HG03159 (cell line): Measurements from ENCODE around the gene IQCK.

Experiments
- ATAC-seq: cut with Tn5 transposase; IDR thresholded peaks from one replicate; pipeline ENCODE4 v1.9.1; 2021; ENCODE audit warnings: mild to moderate bottlenecking, moderate library complexity; ENCODE audit not compliant: unreplicated experiment

The IQCK gene

DNA sequence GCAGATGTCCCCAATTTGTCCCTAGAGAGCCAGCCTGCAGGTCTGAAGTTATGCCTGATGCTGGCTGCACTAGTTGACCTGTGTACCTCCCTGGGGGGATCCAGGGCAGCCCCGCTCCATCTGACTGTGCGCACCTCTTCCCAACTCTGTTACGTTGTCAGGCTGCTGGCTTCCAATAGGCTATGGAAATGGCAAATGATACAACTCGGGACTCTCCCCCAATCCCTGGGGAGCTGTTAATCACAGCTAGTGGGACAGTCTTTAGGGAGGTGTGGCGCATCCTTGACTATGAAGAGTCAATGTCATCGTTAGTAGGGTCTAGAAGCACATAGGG is 136.4 kb downstream of the IQCK start:
- no peak for ATAC-seq

DNA sequence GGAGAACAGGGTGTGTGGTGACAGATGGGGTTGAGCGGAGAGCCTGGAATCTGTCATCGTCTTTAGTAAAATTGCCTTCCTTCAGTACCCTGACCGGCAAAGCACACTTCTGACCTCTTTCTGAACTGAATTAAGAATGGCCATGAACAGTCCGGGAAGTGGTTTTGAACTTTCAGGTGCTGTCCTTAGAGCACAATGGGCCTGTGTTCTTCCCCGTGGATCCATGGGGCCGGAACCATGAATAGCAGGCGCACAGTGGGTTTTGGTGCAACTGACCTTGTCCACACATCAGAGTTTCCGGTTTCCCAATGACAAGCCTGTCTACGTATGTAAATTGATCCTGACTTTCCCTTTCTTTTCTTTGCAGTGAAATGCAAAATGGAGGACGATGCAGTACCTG is 138.0 kb downstream of the IQCK start:
- no peak for ATAC-seq

DNA sequence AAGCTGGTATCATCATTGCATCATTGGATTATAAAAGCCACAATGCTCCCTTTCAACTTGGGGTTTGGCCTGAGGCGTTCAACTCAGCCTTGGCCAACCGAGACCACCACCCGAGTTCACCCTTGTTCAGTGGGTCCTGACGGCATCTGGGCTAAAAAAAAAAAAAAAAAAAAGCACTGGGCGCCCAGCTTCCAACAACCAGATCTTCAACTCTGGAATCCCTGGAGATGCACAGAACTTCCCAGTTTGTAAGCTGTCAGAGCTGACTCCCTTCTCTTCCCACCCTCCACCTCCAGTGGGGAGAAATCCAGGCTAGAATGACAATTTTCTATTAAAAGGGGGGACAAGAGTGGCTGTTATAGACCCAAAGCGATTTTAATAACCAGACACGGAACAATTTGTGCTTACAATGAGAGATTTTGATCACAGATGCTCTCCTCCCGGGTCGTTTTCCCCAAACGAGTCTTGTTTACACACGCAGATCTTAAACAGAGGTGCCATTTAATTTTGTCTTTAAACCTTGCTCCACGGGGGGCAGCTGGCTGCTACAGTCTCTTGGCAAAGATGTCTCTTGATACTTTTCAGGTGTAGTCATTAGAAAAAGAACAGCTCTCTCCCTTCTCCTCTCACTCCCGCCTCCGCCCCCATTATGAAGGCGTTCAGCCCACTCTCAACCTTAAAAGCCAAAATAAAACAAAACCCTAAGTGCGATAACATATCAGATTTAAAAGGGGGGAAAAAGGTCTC is 139.7 kb downstream of the IQCK start:
- ATAC-seq: no peak

DNA sequence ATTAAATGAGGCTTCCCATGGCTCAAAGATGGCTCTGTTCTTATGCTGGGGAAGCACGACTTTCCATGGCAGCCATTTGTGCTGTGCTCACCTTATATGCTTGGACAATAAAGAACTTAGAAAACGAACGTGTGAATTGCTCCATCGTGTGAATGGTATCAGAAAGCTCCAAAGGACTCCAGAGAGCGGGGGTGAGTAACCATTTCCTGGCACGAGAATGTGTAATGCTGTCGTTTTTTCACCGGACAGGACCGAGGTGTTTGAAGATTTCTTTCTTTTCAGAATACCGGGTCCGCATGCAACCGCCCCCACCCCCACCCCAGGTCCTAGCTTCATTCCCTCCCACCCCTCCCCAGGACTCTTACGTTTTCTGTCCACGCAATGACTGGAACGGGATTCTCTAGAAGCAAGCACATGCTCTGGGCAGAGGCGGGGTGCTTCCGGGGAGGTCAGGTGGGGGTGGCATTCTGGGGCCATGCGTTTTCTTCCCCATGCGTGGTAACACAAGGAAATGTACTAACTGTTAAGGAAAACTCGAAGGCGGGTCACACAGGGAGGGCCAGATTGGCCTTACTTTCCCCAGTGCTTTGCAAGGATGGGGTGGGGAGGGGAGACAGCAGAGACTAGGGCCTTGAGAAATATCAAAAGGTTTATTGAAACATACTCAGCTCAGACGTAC is 140.4 kb downstream of the IQCK start:
- no peak for ATAC-seq

DNA sequence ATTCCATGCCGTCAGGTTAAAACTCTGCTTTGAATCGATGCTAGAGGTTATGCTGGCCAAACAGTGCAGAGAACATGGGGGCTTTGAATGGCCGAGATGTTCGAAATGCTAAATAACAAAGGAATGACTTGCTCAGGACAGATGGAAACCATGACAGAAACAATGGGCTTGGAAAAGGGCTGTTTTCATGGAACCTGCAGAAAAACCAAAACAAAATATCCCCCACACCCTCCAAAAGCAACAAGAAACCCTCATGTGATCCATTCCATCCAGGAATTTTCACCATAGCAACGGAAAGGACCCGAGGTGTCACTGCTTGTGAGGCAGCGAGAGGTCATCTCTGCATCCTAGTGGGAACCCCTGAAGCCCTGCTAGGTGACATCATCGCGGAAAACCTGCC is 141.1 kb downstream of the IQCK start:
- no peak for ATAC-seq

DNA sequence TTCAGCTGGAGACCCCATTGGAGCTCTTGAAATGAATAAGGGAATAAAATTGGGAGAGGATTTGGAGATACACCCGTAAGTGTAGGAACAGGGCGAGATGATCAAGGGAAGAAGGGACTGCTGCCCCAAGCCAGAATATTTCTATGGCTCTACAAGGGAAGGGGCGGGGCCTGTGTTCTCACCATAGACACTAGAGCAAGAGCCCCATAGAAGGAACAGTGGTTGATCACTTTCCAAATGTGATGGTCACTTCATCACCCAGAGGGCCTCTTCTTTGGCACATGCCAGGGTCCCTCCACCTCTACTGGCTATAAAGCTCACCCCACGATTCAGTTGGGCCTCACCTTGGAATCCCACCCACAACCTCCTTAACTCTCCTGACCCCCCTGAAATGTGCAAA is 141.5 kb downstream of the IQCK start:
- ATAC-seq: no peak

DNA sequence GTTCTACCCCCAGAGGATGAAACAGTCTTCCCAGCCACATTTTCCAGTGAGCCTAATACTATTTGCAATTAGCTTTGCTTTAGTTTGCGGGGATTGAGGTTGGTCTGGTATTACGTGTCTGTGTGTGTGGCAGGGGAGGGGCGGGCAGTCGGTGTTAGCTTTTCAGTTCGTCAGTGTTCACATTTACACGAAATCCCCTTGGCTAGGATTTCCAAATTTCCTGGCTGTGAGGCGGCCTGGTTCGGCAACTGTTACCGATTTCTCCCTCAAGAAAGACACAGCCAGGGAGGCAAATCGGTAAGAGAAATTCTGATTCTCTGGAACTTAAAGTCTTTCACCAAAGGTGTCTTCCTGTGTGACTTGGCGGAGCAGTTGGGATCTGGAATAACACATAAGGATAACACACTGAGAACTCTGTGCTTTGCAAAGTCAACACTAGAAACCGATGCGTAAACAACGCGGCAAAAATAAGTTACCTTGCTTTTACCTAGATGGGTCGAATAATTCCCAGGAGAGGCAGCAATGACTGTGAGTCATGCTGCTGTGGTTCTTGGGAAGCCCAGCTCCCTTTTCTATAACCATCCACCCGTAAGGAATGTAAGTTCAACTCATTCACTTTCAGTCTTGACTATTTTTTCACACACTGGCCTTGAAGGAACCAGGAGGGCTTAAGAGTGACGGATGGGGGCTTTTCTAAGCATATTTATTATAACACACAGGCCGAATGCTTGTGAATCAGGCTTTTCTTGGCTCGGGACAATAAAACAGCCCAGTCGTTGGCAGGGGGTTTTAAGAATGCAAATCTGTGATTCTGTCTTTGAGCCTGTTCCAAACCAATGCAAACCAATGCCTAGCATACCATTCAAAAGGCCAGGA is 142.3 kb downstream of the IQCK start:
- ATAC-seq: no peak

DNA sequence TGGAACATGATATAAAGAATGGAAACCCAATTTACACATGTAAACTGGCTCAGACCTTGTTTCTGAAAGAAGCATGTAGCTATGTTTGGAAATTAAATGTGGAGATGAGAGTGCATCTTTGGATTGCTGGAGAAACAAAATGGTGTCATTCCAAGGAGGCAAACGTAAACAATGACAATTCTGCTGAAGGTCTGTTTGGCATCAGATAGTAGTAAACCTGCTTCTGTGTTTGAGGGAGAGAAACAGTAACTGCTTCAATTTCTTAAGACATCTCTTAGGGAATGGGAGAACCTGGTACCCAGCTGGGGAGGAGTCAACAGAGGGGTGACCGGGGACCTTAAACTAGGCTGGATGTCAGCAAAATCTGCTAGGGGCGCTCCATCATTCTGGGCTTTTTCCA is 143.1 kb downstream of the IQCK start:
- no peak for ATAC-seq

DNA sequence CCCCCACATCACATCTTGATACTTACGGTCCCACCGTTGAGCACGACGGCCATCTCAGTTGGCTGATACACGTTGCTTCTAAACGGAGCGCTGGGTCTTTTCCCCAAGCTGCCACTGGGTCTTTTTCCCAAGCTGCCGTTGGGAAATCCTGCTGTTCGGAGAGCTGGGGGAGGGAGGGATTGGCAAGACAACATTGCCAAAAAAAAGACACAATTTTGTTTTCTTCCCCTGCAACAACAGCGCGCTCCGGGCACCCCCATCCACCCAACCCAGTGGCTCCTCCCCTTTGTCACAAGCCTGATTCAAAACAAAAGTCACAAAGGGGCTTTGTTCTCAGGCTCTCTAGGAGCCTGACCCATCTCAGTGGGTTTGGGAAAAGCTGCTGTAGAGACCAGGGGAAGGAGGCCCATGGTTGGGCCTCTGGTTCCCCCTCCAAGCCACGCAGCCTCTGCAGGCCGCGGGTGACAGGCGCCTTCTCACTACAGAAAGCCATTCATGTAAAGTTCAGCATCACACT is 143.8 kb downstream of the IQCK start:
- ATAC-seq: no peak

DNA sequence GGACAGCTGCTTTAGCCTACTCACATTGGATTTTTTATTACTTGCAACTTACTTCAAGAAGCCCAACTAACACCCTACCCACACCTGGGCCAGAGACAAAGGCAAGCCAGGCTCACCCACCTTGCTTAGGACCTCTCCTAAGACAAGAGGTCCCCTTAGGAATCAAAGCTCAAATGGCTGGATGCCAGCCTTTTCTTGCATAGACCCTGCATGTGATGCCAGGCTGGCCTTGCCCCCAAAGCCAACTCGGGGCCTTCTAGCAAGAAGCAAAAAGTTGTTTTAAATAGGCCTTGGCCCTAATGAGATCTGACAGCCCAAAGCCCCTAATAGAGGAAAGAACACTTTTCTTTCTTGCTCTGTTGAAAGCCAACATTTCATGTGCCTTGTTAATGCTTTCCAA is 145.9 kb downstream of the IQCK start:
- ATAC-seq: no peak

DNA sequence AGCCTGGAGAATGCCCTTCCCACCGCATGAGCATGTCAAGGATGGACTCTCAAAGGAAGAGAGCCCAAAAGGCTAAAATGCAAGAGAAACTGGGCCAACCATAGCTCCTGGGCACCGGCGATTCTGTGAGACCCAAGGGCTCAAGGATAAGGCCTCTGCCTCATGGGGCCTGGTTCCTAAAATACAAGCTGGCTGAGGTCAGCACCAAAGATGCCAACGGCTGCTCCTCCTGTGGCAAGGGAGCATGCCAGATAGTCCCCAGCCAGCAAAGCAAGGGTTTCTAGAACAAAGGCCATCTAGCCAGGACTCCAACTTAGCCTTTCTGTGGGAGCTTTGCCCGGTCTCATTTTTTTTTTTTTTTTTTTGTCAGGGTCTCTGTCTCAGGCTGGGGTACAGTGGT is 146.5 kb downstream of the IQCK start:
- ATAC-seq: no peak

DNA sequence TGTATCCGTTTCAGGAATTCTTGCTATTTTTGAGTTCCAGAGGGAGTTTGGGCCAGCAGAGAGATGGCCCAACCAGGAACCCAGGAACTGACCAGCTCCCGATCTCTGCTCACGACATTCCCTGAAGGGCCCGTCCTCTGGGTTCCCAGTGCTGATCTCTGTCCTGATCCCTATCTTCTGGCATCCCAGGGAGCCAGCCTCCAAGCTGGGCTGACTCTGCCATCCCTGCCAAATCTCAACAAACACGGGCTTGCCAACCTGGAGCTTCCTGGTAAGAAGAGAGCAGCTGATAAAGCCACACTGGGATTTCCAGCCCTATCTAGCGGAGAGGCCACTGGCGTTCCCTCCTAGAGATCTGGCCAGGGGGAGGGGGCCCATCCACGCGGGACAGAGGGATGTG is 150.3 kb downstream of the IQCK start:
- ATAC-seq: no peak

DNA sequence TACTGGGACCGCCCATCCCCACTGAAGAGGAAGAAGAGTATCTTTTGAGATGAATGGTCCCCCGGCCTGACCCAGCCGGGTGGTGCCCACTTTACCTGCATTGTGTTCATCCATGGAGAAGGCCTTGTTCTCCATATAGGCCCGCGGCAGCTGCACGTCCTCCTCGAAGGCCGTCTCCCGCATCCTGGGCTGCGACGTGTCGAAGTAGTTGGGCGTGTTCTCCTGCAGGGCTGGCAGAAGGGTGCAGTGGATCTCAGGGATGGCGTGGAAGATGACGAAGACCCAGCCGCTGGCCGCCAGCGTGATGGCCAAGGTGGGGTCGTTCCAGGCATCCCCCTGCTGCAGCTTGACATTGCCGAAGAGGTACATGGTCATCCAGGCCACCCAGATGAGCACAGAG is 153.7 kb downstream of the IQCK start:
- ATAC-seq: no peak

DNA sequence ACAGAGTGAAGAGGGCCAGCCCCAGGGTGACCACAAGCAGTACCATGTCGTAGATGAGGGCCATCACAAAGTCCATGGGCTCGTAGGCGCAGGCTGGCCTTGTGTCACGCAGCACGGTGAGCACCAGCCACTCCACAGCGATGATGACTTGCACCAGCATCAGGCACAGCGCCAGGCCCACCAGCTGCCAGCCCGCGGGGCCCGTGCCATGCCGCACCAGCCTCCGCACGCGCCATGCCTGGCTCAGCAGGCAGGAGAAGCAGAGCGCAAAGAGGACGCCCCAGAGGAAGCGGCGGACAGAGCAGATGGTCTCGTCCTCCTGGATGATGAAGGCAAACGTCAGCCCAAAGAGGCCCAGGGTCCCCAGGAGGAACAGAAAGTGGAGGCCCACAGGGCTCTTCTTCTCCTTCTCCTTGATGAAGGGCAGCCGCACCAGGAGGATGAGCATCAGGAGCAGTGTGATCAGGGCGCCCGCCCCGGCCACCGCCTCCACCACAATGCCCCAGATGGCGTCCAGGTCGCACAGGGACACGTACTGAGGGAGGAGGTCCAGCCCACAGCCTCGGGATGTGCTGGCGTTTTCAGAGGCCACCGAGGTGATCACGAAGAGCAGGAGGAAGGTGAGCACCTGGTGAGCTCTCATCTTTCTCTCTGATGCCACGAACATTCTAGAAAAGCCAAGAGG is 154.2 kb downstream of the IQCK start:
- ATAC-seq: no peak

DNA sequence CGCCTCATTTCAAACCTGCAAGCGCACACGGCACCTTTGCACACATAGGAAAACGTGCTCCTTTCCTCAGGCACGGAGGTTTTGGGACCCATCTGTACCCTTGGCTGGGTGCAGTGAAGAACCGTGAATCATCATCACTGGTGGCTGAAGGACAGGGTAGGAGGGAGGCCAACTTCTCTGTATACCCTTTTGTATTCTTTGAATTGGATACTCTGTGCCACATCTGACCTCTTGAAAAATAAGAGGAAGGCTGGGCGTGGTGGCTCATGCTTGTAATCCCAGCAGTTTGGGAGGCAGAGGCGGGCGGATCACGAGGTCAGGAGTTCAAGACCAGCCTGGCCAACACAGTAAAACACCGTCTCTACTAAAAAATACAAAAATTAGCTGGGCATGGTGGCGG is 154.9 kb downstream of the IQCK start:
- no peak for ATAC-seq

DNA sequence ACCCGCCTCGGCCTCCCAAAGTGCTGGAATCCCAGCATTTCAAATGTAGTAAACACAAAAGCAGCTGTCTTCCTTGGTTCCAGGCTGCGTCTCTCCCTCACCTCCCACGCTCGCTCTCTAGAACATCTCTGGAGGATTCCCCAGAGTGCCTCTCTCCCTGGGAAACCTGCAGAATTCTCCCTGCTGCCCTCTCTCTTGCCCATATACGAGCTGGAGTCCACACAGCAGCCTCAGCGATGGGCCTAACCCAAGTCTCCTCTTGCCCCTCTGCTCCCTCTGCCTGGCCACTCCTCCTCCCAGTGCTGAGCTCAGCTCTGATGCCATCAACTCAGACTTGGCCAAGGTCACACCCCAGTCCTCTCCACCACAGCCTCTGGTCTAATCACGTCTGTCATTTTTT is 156.0 kb downstream of the IQCK start:
- ATAC-seq: no peak

DNA sequence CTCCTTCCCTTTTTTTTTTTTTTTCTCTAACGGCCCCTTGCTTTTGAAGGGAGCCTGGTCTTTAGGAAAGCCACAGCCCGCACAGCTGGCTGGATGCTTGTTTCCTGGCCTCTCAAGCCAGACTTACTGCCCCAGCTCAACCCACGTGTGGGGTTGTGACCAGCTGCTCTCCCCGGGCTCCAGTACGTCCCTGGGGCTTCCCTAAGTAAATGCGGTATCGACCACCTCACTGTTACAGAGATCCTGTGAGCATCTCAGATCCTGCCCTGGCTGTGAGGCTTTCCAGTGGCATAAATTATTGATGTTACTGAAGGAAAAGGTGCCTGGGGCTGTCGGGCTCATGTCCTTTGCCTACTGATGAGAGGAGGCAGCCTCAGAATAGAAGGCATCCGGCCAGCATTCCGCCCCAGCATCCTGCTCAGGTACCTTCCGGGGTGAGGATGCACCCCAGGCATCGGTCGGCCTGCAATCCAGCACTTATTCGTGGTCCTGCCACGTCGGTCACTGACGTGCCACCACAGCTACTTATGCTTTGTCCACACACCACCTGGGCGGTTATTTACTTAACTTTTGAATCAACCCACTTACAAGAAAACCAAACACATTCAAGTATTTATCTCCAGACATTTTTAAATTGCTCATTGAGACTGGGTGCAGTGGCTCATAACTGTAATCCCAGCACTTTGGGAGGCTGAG is 156.9 kb downstream of the IQCK start:
- no peak for ATAC-seq

DNA sequence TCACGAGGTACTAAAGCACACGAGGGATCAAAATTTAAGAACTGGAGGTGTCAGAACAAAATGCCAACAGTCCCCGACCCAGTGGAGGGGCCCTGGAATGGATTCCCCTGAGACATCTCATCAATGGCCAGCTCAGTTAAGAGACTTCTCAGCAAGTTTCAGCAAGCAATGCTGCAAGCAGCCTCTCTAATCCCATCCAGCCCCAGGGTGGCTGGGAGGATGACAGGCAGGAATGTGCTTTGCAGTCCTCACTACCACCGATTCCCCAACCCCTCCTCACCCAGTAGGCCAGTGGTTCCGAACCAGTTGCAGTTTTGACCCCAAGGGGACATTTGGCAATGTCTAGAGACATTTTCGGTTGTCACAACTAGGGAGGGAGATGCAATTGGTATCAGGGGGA is 157.8 kb downstream of the IQCK start:
- ATAC-seq: no peak

DNA sequence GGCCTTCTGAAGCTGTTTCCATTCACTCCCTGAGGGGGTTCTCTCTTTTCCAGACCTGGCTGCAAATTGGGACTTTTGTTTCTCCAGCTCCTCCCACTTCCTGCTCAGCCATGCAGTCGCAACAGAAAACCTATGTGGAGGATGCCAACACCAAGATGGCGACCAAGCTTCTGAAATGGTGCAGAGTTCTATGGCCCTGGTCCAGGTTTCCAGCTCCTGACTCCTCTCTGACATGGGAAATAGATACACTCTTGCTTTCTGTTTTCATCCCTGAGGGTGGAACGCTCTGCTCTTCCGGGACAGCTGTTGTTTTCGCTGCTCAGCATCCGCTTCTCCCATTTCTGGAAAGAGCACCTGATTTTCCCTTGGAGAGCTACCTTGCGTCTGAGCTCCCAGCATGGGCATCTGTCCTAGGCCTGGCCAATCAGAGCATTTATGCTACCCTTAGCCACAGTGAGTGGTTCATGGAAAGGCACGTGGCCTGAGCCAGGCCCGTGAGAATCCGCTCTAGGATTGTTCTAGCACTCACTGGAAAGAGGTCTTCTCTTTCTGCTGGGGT is 158.5 kb downstream of the IQCK start:
- ATAC-seq: no peak

DNA sequence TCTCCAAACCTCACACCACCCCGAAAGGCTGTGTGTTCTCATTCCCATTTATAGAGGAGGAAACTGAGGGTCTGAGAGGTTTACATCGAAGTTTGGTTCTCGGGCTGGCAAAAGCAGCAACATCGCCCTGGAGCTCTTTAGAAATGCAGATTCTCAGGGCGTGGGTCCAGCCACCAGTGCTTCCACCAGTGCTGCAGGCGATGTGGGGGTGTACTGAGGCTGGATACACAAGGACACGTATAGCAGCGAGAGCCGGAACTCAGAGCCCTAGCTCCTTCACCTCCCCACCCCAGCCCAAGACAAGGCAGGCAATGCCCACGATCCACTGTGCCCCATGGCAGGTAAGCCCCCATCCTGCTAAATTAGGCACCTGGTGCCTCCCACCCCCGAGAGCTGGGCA is 160.7 kb downstream of the IQCK start:
- no peak for ATAC-seq
